Kidney (tissue), 14 donors: ENCODE data around the gene LRRC32. TPM values are rescaled to one million over a fixed set of nuclear protein-coding genes. Genes with fewer than 3 reads are reported as not detected.

Experiments
- DNase-seq, 5 donors: peaks; one replicate each; pipeline ENCODE4 v3.0.0-alpha.2; 2013 to 2020
- FAIRE-seq: peaks from 2 replicates; lab custom pipeline; 2012; peaks lifted over from hg19 to GRCh38; lab: Jason Lieb, UNC
- H3K27ac ChIP-seq, 2 donors: one replicate each; pipeline ENCODE4 v1.7.0; 2013; ENCODE audit warnings: low read depth in 2 of 2, low read length in 2 of 2, inconsistent platforms in 1 of 2
- H3K27me3 ChIP-seq: one replicate; pipeline ENCODE4 v1.7.1; 2013; ENCODE audit warnings: low read length, inconsistent platforms; ENCODE audit not compliant: control insufficient read depth, insufficient read depth
- H3K36me3 ChIP-seq, 3 donors: one replicate each; pipeline versions ENCODE4 v1.7.0 to v1.7.1; 2013; ENCODE audit warnings: low read length in 3 of 3, control low read depth in 1 of 3, inconsistent platforms in 1 of 3; ENCODE audit not compliant: insufficient read depth in 3 of 3, control insufficient read depth in 2 of 3
- H3K4me1 ChIP-seq, 3 donors: one replicate each; pipeline versions ENCODE4 v1.7.0 to v1.7.1; 2013; ENCODE audit warnings: low read length in 3 of 3, inconsistent platforms in 1 of 3, low read depth in 1 of 3; ENCODE audit not compliant: control insufficient read depth in 2 of 3, insufficient read depth in 2 of 3
- H3K4me3 ChIP-seq, 3 donors: one replicate each; pipeline versions ENCODE4 v1.7.0 to v1.8.1; 2013; ENCODE audit warnings: low read length in 3 of 3, control low read depth in 1 of 3, inconsistent platforms in 1 of 3
- H3K9ac ChIP-seq, 3 donors: one replicate each; pipeline versions ENCODE4 v1.7.0 to v1.7.1; 2013; ENCODE audit warnings: low read length in 3 of 3, control low read depth in 1 of 3, inconsistent platforms in 1 of 3
- H3K9me3 ChIP-seq, 3 donors: one replicate each; pipeline versions ENCODE4 v1.7.0 to v1.7.1; 2013; ENCODE audit warnings: low read length in 3 of 3, control low read depth in 1 of 3, inconsistent platforms in 1 of 3; ENCODE audit not compliant: control insufficient read depth in 2 of 3, insufficient read depth in 1 of 3
- intact Hi-C: fragments of 100-400 bp; cut with DNase I; formaldehyde crosslinking; loops from one replicate; pipeline ENCODE4 v1.11.1; 2022
- polyA plus RNA-seq: library from polyadenylated mRNA; stranded (reverse); fragments of 350-450 nt; fragmentation: Illumina TruSeq; extraction: RNeasy Lipid Tissue Mini Kit (QIAGEN cat#74804); gene quantifications from one replicate; pipeline ENCODE4 v1.2.3, GENCODE V29; 2014; ENCODE audit warnings: low read depth, low replicate concordance; ENCODE audit not compliant: insufficient read depth
- total RNA-seq: library from RNA; stranded (reverse); fragmentation: NEBNext Ultra II Directional; extraction: Animal tissue kit (Norgen Biotek cat#: 25700); gene quantifications from one replicate; pipeline ENCODE4 v1.2.1, GENCODE V29; 2021
- TF ChIP-seq, protein P1 (sequence below): IDR thresholded peaks from 3 replicates; pipeline ENCODE4 v1.5.1; 2012; ENCODE audit warnings: mild to moderate bottlenecking, moderate library complexity, borderline replicate concordance; ENCODE audit not compliant: insufficient read depth; ENCODE audit errors: extremely low read depth
- donor health status: control.
- donor health status: control.
- donor health status: control.
- donor health status: control.
- donor health status: control.
- donor health status: DM: yes; HTN: yes; CAD: no.
- donor health status: Normal renal cell carcinoma (clear cell type).

Gene LRRC32
- total and polyA plus RNA-seq, 2 donors from 2014 or later: 105 to 136 TPM

DNA sequence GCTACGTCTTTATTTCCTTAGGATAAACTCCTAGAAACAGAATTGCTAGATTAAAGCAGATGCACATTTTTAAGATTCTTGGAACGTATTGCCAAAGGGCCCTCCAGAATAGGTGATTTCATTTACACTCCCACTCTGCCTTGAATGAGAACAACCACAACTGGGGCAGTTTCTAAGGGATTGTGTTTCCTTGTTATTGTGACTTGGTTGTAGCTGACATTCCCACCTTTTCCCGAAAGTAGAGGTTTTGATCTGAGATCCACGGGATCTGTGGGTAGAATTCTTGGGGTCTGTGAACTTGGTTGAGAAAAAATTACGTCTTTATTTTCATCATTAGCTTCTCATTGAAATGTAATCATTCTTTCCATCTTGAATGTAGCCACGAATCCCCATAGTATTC lies 21.5 kb downstream of the LRRC32 start:
- Histone ChIP-seq H3K27me3 (no peaks in the 10 kb centered on the region), H3K27ac (no peak overlapping the region), H3K9ac (no peak overlapping the region), H3K4me3 (no peak overlapping the region), H3K36me3 (no peaks in the 10 kb centered on the region), H3K9me3 (peaks cover 0 to 14% (median 0%) of the 10 kb centered on the region in 3 donors), H3K4me1 (no peaks in the 10 kb centered on the region)
- no peak for FAIRE-seq
- TF ChIP-seq, protein P1, sequence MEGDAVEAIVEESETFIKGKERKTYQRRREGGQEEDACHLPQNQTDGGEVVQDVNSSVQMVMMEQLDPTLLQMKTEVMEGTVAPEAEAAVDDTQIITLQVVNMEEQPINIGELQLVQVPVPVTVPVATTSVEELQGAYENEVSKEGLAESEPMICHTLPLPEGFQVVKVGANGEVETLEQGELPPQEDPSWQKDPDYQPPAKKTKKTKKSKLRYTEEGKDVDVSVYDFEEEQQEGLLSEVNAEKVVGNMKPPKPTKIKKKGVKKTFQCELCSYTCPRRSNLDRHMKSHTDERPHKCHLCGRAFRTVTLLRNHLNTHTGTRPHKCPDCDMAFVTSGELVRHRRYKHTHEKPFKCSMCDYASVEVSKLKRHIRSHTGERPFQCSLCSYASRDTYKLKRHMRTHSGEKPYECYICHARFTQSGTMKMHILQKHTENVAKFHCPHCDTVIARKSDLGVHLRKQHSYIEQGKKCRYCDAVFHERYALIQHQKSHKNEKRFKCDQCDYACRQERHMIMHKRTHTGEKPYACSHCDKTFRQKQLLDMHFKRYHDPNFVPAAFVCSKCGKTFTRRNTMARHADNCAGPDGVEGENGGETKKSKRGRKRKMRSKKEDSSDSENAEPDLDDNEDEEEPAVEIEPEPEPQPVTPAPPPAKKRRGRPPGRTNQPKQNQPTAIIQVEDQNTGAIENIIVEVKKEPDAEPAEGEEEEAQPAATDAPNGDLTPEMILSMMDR: no peak
- peak in 2 of 5 donors; percentile 7 to 60 for DNase-seq
- intact Hi-C loops: no loop called here

DNA sequence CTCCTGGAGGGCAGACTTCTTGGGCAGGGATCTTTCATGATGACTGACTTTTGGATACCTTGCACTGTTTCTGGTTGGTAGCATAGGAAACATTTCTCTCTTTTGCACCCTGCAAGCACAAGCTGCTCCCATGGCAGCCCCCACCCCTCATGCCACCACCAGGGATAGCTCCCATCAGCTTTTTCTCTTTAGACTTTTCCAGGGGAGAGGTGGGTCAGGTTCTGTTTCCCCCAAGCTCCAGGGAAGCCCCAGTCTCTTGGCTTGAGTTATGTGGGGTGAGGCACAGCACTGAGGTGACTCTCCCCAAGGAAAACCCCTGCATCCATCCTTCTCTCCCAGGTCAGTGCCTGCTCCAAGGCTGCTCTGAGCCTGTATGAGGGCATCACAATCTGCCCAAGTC lies 22.5 kb downstream of the LRRC32 start:
- intact Hi-C loops: no loop called here
- H3K27me3 ChIP-seq: no peaks in the 10 kb centered on the region
- no peak overlapping the region for H3K27ac ChIP-seq
- no peak overlapping the region for H3K4me3 ChIP-seq
- H3K36me3 ChIP-seq: no peaks in the 10 kb centered on the region
- TF ChIP-seq, protein P1: no peak
- FAIRE-seq: no peak
- DNase-seq: peak in 1 of 5 donors; percentile 5
- no peaks in the 10 kb centered on the region for H3K4me1 ChIP-seq
- H3K9me3 ChIP-seq: peaks cover 0 to 14% (median 0%) of the 10 kb centered on the region in 3 donors
- no peak overlapping the region for H3K9ac ChIP-seq

DNA sequence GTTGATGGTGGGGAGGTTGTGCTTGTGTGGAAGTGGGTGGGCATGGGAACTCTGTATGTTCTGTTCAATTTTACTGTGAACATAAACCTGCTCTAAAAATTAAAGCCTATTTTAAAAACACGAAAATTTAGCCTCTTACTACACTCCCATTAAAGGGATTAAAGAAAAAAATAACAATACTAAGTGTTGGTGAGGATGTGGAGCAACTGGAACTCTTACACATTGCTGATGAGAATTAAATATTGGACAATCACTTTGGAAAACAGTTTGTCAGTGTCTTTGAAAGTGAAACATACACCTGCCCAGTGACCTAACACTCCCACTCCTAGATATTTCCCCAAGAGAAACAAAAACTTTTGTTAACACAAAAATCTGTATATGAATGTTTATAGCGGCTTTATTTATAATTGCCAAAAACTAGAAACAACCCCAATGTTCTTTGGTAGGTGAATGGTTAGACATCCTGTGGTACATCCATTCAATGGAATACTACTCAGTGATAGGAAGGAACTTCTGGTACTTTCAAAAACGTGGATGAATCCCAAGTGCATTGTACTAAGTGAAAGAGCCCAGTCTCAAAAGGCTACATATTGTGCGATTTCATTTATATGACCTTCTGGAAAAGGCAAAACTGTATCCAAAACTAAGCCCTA lies 23.5 kb downstream of the LRRC32 start:
- no peak overlapping the region for H3K27ac ChIP-seq
- FAIRE-seq: no peak
- TF ChIP-seq, protein P1: no peak

More for the DNA sequence above, 23.5 kb downstream of the LRRC32 start:
- no peak overlapping the region for H3K4me3 ChIP-seq
- DNase-seq: no peak
- no peak overlapping the region for H3K9ac ChIP-seq
- no peaks in the 10 kb centered on the region for H3K36me3 ChIP-seq
- intact Hi-C loops: no loop called here
- H3K4me1 ChIP-seq: no peaks in the 10 kb centered on the region
- peaks cover 0 to 14% (median 0%) of the 10 kb centered on the region in 3 donors for H3K9me3 ChIP-seq
- H3K27me3 ChIP-seq: no peaks in the 10 kb centered on the region
